Right cardiac atrium (tissue), 5 donors: ENCODE data around the gene SAMD4A. TPM values are rescaled to one million over a fixed set of nuclear protein-coding genes. Genes with fewer than 3 reads are reported as not detected.

ENCODE experiments used
- ATAC-seq, 2 donors: fragments of 200-7000 bp; cut with Tn5 transposase; one replicate each; pipeline versions ENCODE4 v1.8.0 to v1.9.1; 2020; ENCODE audit warnings: moderate library complexity in 2 of 2, mild to moderate bottlenecking in 1 of 2
- DNase-seq, 3 donors: peaks; one replicate each; pipeline ENCODE4 v3.0.0-alpha.2; 2020
- H3K27ac ChIP-seq: one replicate; pipeline ENCODE4 v1.5.1; 2013; ENCODE audit warnings: mild to moderate bottlenecking, low read length, control low read depth, moderate library complexity
- H3K27me3 ChIP-seq: one replicate; pipeline ENCODE4 v1.6.1; 2013; ENCODE audit not compliant: control insufficient read depth, insufficient read depth
- H3K4me1 ChIP-seq: one replicate; pipeline ENCODE4 v1.6.1; 2013; ENCODE audit warnings: low read length; ENCODE audit not compliant: control insufficient read depth, insufficient read depth
- H3K4me3 ChIP-seq: one replicate; pipeline ENCODE4 v1.5.1; 2013; ENCODE audit warnings: low read length, control low read depth
- H3K9me3 ChIP-seq: one replicate; pipeline ENCODE4 v1.6.1; 2013; ENCODE audit warnings: low read length; ENCODE audit not compliant: control insufficient read depth
- WGBS: extraction: QIAGEN DNeasy Blood & Tissue Kit; methylation state at CpG from one replicate; pipeline ENCODE4 v1.1.7; 2013; 5-methylcytosine and 5-hydroxymethylcytosine counted together
- intact Hi-C, 4 donors: fragments of 100-400 bp; cut with DNase I; formaldehyde crosslinking; loops; one replicate each; pipeline versions ENCODE4 v1.11.0 to v1.14.0; 2022 to 2023
- polyA plus RNA-seq: library from polyadenylated mRNA; stranded (reverse); fragments of 200-250 nt; gene quantifications from one replicate; pipeline ENCODE4 v1.2.3, GENCODE V29; 2013
- total RNA-seq, 4 donors: library from RNA; stranded (reverse); fragmentation: NEBNext Ultra II Directional; extraction: Animal tissue kit (Norgen Biotek cat#: 25700); gene quantifications; one replicate each; pipeline ENCODE4 v1.2.1, GENCODE V29; 2021
- donor health status: healthy with polysubstance abuse.
- donor health status: DM: no; HTN: yes; CAD: no.
- donor health status: DM: no; HTN: no; CAD: no.
- donor health status: DM: no; HTN: yes; CAD: no; lungs with severe emphysema.
- donor health status: DM: yes; HTN: yes; CAD: no.

The SAMD4A gene
- total and polyA plus RNA-seq, 5 donors, result 57.2 to 166 (median 137) TPM

GRCh38 chr14:54649056-54649455 is 82.1 kb downstream of the SAMD4A start:
- 60% methylated on average over 6 of the region's 6 CpGs for WGBS
- intact Hi-C loops, result no loop called here

GRCh38 chr14:54650331-54650958 is 83.5 kb downstream of the SAMD4A start:
- Histone ChIP-seq H3K27ac (peak overlapping the region; percentile 87), H3K9me3 (no peaks in the 10 kb centered on the region), H3K4me1 (peaks cover 31% of the 10 kb centered on the region), H3K27me3 (no peaks in the 10 kb centered on the region), H3K4me3 (no peak overlapping the region)
- ATAC-seq (peak in 1 of 2 donors; percentile 11), DNase-seq (peak in 2 of 3 donors; percentile 21 to 57)
- intact Hi-C loops, result no loop called here
- WGBS, result 18% methylated on average over 10 of the region's 10 CpGs

More at GRCh38 chr14:54649056-54649455, 82.1 kb downstream of the SAMD4A start:
- Histone ChIP-seq H3K27me3 (no peaks in the 10 kb centered on the region), H3K4me1 (peaks cover 29% of the 10 kb centered on the region), H3K4me3 (no peak overlapping the region), H3K27ac (peak overlapping the region; percentile 42), H3K9me3 (no peaks in the 10 kb centered on the region)
- DNase-seq (no peak), ATAC-seq (no peak)

DNA sequence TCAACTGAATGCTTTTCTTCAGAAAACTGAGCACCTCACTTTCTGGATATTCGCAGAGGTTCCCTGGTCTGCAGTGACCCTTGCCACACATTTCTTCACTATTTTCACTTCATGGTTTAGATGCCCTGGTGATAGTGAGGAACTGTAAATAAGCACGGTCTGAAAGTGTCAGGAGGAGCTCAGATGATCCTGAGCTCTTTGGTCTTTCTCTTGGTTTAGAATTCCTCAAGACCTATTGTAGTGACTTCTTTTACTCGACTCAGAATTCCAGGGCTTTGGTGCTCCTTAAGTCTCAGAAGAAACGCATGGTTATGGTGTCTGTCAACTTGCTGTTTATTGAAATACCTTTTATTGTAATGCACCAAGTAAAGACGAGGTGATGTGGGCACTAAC is 84.0 kb downstream of the SAMD4A start:
- ATAC-seq, result no peak
- intact Hi-C loops, result no loop called here
- 72% methylated on average over 5 of the region's 5 CpGs for WGBS

DNA sequence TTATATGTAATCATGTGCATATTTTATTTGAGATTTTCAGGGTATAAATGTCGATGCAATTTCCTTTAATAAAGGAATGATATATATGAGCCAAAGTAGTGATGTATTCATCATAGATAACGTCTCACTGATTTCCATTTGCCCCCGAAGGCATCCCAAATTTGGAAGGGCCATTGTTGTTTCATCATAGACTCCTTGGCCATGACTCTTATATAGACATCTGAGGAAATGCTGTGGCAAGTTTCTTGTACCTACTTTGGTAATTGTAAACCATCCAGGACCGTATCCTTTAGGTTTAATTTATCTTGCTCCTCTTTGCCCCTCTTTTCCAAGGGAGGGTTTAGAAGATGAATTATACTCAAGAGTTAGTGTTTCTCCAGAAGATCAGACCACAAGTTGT is 84.7 kb downstream of the SAMD4A start:
- intact Hi-C loops, result no loop called here
- Histone ChIP-seq H3K4me3 (peak overlapping the region; percentile 38), H3K4me1 (peaks cover 27% of the 10 kb centered on the region), H3K27me3 (no peaks in the 10 kb centered on the region), H3K27ac (peak overlapping the region; percentile 13), H3K9me3 (no peaks in the 10 kb centered on the region)
- WGBS, result 40% methylated on average over 4 of the region's 4 CpGs
- ATAC-seq, result no peak
- no peak for DNase-seq

More for the DNA sequence above, 84.0 kb downstream of the SAMD4A start:
- no peak for DNase-seq
- peaks cover 31% of the 10 kb centered on the region for H3K4me1 ChIP-seq
- H3K27ac ChIP-seq, result peak overlapping the region; percentile 87
- no peaks in the 10 kb centered on the region for H3K9me3 ChIP-seq
- no peaks in the 10 kb centered on the region for H3K27me3 ChIP-seq
- H3K4me3 ChIP-seq, result no peak overlapping the region

- DNase-seq (peak; percentile 87 to 93 (median 88)), ATAC-seq (peak; percentile 95 to 96)
- Histone ChIP-seq H3K4me3 (peak overlapping the region; percentile 38), H3K27me3 (no peaks in the 10 kb centered on the region), H3K4me1 (peaks cover 27% of the 10 kb centered on the region), H3K9me3 (no peaks in the 10 kb centered on the region), H3K27ac (peak overlapping the region; percentile 17)
- WGBS, result 15% methylated on average over 6 of the region's 6 CpGs
- intact Hi-C loops, result no loop called here
Observed at GRCh38 chr14:54652188-54652587, 85.3 kb downstream of the SAMD4A start.

- Histone ChIP-seq H3K9me3 (no peaks in the 10 kb centered on the region), H3K27ac (peak overlapping the region; percentile 96), H3K4me3 (peak overlapping the region; percentile 38), H3K27me3 (no peaks in the 10 kb centered on the region), H3K4me1 (peaks cover 27% of the 10 kb centered on the region)
- WGBS, result 26% methylated on average over 11 of the region's 11 CpGs
- intact Hi-C loops, result no loop called here
- DNase-seq (peak; percentile 69 to 86 (median 73)), ATAC-seq (peak; percentile 4 to 35)
Observed at GRCh38 chr14:54652605-54653052, 85.7 kb downstream of the SAMD4A start.

DNA sequence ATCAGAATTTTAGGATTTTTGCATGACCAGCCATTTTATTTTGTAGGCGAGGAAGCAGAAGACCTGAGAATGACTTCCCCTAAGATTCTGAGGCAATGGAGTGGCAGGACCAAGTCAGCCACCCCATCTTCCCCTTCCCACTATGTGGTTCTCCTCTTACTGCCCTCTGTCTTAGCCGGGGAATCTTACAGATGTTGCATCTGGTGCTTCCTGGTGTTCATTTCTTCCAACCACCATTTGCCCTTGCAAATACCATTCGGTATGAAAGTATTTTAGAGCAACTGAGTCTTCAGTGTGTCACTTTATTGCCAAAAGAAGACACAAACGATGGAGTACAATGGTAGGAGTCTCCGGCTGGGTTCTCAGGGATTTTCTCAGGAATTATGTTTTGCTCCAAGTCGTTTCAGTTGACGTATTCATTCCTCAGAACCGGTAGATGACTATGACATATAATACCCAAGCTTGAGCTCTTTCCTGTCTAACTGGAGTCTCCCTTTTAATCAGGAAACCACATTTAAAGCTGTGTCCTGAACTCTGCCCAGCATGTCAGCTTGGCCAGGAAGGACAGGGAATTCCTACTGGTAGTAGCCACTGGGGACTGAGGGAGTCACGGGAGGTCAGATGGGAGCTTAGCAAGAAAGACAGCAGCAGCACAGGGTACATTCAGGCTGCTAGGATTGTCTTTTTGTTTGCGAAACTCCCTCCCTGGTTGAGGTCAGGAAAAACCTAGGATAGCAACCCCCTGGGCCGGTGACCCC is 87.0 kb downstream of the SAMD4A start:
- no peak overlapping the region for H3K4me3 ChIP-seq

GRCh38 chr14:54654605-54655004 is 87.7 kb downstream of the SAMD4A start:
- Histone ChIP-seq H3K4me3 (no peak overlapping the region), H3K9me3 (no peaks in the 10 kb centered on the region), H3K27ac (no peak overlapping the region), H3K4me1 (peaks cover 23% of the 10 kb centered on the region), H3K27me3 (no peaks in the 10 kb centered on the region)
- 72% methylated on average over 2 of the region's 2 CpGs for WGBS
- intact Hi-C loops, result no loop called here
- DNase-seq (no peak), ATAC-seq (no peak)

More for the DNA sequence above, 87.0 kb downstream of the SAMD4A start:
- Histone ChIP-seq H3K27me3 (no peaks in the 10 kb centered on the region), H3K27ac (peak overlapping the region; percentile 84), H3K4me1 (peaks cover 23% of the 10 kb centered on the region), H3K9me3 (no peaks in the 10 kb centered on the region)
- intact Hi-C loops, result no loop called here
- DNase-seq (peak in 2 of 3 donors; percentile 37 to 69), ATAC-seq (peak; percentile 50 to 65)
- WGBS, result 48% methylated on average over 11 of the region's 11 CpGs

DNA sequence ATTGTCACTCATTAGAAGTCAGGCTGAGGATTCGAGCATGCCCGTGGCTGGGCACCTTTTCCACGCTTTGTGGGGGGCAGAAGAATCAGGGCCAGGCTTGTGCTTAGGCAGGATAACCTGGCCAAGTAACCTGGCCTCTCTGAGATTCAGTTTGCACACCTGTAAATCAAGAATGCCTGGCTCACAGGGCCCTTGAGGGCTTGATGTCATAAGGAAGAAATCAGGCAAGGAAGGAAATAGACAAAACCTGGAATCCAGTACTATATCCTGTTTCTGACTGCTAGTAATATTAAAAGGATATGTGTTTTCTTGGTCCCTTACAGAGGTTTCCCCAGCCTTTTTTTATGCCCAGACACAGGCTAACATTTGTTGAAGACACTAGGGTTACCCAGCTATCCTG is 91.9 kb downstream of the SAMD4A start:
- H3K4me1 ChIP-seq, result peaks cover 7% of the 10 kb centered on the region
- H3K27me3 ChIP-seq, result no peaks in the 10 kb centered on the region
- no peaks in the 10 kb centered on the region for H3K9me3 ChIP-seq
- ATAC-seq (no peak), DNase-seq (no peak)
- H3K27ac ChIP-seq, result no peak overlapping the region
- H3K4me3 ChIP-seq, result no peak overlapping the region
- intact Hi-C loops, result no loop called here
- 83% methylated on average over 3 of the region's 3 CpGs for WGBS

DNA sequence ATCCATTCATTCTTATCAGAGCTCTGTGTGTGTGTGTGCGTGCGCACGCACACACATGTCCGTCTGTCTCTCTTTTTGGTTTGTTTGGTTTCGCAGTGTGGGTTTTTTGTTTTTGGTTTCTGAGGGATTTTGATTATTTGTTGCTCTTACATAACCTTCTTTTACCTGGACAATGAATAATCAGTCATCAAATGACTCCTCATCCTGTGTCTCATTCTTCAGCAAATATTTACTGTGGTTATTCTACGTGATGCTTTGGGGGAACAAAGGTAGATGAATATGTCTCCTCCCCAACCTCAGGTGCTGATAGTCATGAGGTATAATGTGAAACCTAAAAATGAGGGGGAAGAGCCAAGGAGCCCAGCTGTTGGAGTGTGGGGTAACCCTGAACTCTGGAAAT is 92.4 kb downstream of the SAMD4A start:
- H3K4me1 ChIP-seq, result peaks cover 4% of the 10 kb centered on the region
- DNase-seq (no peak), ATAC-seq (no peak)
- H3K9me3 ChIP-seq, result no peaks in the 10 kb centered on the region
- intact Hi-C loops, result no loop called here
- H3K4me3 ChIP-seq, result no peak overlapping the region
- 72% methylated on average over 6 of the region's 6 CpGs for WGBS
- H3K27me3 ChIP-seq, result no peaks in the 10 kb centered on the region
- H3K27ac ChIP-seq, result no peak overlapping the region

GRCh38 chr14:54660604-54661111 is 93.7 kb downstream of the SAMD4A start:
- Histone ChIP-seq H3K4me3 (no peak overlapping the region), H3K9me3 (no peaks in the 10 kb centered on the region), H3K27me3 (no peaks in the 10 kb centered on the region), H3K4me1 (peaks cover 4% of the 10 kb centered on the region), H3K27ac (no peak overlapping the region)
- WGBS, result 67% methylated on average over 4 of the region's 4 CpGs
- ATAC-seq (no peak), DNase-seq (no peak)
- intact Hi-C loops, result no loop called here
